HL-60/S4 (cell line): ENCODE data around the gene RNPEPL1.
"Not testable (repeated sequence)": the region's sequence is repeated elsewhere in the genome, so short reads cannot be mapped to it uniquely, and the experiment has no call there.

ENCODE experiments used
- in situ Hi-C: fragments of 300-500 bp; cut with MboI; formaldehyde crosslinking; loops from 2 replicates; pipeline ENCODE4 v1.14.3; 2022; ENCODE audit warnings: low sequenced_read_pairs

The RNPEPL1 gene, protein sequence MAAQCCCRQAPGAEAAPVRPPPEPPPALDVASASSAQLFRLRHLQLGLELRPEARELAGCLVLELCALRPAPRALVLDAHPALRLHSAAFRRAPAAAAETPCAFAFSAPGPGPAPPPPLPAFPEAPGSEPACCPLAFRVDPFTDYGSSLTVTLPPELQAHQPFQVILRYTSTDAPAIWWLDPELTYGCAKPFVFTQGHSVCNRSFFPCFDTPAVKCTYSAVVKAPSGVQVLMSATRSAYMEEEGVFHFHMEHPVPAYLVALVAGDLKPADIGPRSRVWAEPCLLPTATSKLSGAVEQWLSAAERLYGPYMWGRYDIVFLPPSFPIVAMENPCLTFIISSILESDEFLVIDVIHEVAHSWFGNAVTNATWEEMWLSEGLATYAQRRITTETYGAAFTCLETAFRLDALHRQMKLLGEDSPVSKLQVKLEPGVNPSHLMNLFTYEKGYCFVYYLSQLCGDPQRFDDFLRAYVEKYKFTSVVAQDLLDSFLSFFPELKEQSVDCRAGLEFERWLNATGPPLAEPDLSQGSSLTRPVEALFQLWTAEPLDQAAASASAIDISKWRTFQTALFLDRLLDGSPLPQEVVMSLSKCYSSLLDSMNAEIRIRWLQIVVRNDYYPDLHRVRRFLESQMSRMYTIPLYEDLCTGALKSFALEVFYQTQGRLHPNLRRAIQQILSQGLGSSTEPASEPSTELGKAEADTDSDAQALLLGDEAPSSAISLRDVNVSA

DNA sequence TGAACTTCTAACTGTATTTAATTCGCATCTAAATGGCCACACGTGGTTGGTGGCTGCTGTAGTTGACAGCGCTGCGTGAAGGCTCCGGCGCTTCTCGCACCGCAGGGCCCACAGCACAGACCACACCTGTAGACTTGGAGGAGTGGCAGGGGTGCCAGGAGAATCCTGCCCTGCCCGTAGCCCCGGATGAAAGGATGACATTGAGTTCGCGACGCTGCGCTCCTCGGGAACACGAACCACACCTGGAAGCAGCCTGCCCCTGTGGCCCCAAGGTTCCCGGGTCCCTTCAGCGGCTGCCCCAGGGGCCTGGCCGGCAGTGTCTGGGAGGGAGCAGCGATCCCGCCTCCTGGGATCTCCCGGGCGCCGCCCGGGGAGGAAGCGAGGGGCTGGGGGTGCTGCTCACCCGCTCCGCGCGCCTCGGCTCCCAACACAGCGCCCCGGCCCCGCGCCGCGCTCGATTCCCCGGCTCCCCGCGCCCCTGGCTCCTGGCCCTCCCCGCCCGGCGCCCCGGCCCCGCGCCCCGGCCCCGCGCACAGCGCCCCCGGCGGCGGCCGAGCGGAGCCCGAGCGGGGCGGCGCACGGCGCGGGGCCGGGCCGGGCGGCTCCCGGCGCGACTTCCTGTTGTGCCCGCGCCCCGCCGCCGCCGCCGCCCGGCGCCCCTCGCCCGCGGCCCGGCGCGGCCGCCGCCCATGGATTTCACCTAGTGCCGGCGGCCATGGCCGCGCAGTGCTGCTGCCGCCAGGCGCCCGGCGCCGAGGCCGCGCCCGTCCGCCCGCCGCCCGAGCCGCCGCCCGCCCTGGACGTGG lies at the start of gene RNPEPL1:
TSS of gene RNPEPL1 (plus strand) at position 613 of the 806 bp plus-strand sequence. CDS start at position 716, 103 bp downstream.
- in situ Hi-C loops = no loop called here

DNA sequence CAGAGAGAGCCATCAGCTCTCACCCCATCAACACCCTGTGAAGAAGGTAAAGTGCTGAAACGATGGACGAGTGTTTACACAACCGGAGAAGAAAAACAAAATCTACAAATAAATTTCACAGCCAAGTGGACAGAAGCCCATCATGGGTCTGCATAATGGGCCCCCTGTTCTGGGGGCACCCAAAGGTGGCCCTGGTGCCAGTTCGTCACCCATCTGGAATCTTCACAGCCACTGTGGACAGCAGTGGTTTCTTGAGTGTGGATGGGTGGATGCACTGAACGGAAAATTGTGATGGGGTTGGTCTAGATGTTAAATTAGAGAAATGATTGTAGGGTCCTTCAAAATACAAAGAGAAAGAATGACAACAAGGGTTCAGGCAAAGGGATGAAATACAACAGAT lies 49.3 kb upstream of the RNPEPL1 start:
- in situ Hi-C loops = no loop called here

DNA sequence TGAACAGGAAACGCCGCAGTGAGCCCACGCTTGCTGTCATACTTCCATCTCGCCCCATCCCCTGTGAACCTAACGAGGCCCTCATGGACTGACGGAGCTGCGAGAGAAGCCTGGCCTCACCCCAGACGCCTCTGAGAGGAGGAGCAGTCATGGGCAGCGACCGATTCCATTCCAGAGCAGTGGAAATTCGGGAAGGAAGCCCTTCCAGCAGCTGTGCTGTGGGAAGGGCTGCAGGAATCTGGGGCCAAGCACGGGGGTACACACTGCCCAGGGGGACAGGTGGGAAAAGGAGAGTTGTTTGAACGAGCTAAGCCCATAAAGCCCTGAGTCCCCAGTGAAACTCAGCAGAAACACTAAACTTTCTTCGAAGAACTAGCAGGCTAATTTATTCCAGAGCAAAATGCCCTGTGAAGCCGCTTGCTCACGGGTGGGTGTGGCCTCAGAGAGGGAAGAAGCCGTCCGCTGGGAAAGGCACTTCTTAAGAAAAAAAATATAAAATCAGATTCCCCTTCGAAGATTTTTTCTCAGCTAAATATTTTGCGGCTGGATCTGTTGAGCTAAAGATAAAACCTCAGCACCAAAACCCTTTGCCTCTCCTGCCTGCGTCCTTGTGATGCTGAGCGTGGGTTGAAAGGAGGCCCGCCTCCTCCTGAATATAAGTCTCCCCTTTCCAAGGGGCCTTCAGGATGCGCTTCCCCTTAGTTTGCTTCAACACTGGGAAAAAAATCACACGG lies 48.7 kb upstream of the RNPEPL1 start:
- in situ Hi-C loops = no loop called here

DNA sequence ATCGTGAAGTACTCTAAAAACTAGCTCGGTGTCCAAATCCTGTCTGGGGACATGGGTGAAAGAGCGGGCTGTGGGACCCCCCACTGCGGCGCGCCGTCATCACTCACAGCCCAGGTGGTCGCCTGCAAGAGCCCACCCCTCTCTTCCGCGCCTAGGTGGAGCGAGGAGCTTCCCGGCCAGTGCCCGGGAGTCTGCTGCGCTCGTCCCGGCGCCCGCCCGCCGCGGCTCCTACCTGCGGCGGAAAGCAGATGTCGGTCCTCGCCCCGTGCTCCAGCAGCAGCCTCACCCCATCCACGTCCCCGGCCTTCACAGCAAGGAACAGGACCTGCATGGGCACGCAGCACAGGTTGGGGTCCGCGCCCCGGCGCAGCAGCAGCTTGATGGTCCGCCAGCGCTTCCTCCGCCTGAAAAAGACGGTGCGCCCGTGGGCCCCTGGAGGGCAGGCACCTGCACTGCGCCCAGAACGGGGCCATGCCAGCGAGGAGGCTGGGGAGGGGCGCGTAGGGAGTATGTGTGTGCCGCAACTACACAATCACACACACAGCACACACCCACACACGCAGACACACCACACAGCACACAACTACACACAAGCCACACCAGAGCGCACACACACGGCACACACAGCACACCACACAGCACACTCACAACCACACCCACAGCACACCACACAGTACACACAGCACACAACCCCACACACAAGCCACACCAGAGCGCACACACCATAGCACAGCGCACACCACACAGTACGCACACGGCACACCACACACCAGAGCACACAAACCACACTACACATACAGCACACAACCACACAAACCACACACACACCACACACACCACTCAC lies 47.9 kb upstream of the RNPEPL1 start:
- in situ Hi-C loops = no loop called here

DNA sequence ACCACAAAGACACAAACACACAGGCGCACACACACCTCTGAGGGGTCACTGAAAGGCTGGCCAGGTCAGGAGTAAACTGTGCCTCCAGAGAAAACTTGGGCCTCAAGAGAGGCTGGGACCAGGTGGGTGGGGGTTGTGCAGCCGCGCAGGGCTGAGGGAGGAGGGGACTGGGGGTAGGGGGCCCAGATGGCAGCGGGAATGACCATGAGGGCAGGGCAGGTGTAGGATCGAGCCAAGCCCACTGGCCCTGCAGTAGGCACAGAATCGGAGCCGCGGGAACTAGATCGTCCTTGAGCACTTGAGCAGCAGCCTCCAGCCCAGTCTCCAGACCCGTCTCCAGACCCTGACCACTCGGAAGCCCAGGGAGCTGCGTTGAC lies 47.3 kb upstream of the RNPEPL1 start:
- in situ Hi-C loops = no loop called here

DNA sequence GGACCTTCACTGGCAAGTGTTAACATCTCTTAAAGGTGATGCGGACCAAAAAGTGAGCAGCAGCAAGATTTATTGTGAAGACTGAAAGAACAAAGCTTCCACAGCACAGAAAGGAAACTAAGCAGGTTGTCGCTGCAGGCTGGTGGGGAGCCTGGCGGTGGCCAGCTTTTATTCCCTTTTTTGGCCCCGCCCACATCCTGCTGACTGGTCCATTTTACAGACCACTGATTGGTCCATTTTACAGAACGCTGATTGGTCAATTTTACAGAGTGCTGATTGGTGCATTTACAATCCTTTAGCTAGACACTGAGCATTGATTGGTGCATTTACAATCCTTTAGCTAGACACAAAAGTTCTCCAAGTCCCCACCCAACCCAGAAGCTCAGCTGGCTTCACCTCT lies 46.4 kb upstream of the RNPEPL1 start:
- in situ Hi-C loops = not testable (repeated sequence)

DNA sequence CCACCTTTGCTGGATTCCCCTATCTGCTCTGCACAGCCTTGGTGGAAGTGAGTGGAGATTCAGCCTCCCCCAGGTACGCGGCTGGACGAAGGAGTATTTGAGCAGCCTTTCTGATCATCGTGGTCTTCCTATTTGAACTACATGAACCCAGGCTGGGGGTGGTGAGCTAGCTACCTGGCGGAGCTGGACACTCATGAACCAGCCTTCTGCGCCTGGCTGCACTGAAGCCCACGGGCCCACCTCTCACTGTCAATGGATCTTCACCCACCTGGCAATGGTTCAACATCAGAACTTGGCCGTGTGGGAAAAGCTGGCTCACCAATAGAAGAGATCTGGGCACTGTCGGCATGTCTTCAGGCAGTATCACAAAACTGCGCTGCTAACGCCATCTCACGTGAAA lies 45.9 kb upstream of the RNPEPL1 start:
- in situ Hi-C loops = no loop called here

DNA sequence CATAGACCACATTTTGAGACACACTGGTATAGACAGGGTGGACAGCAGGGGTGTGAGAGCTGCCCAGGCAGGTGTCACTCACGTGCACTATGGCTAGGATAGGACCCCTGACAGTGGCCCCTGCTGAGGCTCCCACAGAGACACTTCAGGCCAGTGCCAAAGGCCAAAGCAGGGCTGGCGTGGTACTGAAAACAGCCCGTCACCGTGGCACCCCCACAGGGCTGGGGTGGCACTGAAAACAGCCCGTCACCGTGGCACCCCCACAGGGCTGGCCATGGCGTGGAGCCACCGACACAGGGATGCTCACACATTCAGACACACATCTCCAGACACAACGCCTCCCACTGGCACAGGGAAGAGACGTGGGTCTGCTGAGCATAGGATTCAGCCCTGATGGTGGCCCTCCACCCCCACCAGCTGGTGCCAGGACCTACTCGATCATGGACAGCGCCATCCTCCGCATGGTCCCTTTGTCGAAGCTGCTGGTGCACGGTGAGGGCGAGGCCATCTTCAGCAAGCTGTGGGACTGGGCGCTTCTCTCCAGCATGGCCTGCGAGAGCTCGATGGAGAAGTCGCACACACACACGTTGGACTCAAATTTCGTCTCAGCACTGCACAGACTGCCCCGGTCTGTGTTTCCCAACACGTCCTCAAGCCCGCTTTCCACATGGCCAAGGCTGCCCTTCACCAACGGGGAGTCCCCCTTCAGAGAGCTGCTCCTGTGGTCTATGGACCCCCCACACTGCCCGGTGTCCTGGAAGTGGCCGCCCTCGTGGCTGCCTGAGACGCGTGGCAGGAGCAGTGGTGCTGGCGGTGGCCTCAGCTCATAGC lies 44.6 kb upstream of the RNPEPL1 start:
- in situ Hi-C loops = no loop called here

DNA sequence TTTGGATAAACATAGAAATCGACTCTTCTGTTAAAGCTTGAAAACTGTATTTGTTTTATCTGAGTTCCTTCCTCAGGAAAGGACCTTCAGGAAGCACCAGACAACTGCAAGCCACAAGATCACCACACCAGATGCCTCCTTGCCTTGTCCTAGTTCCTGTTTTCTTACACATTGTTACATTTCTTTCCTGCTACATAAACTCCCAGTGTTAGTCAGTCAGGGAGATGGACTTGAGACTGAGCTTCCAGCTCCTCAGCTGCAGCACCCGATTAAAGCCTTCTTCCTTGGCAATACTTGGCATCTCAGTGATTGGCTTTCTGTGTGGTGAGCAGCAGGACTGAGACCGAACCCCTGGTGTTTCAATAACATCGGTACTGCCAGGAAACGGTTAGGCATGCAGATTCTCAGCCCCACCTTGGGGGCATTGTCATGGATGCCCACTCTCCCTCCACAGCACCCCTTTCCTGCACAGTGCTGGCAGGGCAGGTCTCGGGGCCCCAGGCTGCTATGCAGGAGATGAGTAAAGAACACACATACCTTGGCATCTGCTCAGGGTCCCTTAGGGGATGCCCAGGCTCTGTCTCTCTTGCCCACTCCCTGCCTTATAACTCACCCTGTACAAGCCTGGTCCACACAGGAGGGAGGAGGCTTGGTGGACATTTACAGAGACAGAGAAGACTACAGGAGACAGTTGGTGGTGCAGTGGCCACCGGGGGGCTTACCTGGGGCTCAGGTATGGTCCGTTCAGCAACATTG lies 43.1 kb upstream of the RNPEPL1 start:
- in situ Hi-C loops = no loop called here

DNA sequence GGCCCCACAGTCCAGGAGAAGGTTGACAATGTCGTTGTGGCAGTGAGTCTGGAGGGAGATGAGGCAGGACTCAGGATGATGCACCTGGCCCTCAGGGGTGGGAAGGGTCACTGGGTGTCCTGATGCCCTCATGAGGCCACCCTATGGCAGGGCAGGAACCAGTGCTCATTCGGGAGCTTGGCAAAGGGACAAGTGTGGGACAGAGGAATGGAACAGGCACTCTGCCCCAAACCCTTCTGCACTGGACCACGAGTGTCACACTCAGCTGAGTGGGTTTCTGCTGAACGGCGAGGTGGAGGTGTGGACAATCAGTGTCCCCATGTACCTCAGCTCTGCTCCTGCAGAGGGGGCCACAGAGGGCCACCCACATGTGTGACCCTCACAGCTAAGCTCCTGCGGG lies 42.5 kb upstream of the RNPEPL1 start:
- in situ Hi-C loops = no loop called here

DNA sequence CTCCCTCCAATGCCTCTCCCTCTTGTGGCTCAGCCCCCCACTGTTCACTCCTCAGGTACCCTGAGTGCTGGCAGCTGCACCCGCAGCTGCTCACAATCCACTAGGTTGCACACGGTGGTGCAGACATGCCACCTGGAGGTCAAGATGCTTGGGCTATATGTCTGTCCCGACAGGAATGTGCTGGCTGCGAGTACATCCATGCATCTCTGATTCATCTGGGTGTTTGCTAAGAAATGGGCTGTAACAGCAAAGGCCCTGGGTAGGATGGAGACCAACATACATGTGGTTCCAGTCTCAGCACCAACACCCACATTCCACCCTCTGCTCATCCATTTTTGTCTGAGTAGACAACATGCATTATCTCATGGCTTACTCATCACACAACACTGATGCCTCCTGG lies 41.8 kb upstream of the RNPEPL1 start:
- in situ Hi-C loops = no loop called here

DNA sequence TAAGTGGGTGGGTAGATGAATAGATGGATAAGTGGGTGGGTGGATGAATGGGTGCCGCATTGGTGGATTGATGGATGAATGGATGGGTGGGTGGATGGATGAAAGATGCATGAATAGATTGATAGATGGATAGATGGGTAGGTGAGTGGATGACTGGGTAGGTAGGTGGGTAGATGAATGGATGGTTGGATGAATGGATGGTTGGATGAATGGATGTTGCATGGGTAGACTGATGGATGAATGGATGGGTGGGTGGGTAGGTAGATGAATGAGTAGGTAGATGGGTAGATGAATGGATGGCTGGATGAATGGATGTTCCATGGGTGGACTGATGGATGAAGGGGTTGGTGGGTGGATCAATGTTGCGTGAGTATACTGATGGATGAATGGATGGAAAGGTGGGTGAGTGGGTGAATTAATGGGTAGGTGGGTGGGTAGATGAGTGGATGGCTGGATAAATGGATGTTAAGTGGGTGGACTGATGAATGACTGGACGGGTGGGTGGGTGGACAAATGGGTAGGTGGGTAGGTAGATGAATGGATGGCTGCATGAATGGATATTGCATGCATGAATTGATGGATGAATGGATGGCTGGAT lies 41.0 kb upstream of the RNPEPL1 start:
- in situ Hi-C loops = no loop called here

DNA sequence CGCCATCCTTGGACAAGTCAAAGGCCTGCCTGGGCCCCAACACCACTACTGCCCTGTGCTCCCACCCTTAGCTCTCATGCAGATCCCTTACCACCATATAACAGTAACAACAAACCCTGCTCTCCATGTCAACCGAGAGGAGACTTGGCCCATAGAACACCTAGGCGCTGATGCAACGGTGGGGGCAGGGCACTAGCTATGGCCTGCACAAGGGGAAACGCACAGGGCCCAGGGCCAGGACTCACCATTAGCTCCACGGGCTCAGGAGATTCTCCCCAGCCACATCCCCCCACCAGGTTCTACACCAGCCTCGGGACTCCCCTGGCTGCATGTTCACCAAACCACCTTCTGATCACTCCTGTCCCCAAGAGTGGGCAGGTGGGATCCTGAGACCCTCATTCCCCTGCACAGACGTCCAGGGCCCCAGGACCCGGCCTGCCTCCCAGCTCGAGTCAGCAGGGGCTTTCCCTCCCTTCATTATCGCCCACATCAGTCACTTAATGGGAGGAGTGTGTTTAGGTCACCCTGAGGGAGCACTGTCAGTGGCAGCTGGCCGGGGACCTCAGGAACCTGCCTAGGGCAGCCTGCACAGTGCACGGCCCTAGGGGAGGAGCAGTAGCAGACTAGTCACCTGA lies 39.8 kb upstream of the RNPEPL1 start:
- in situ Hi-C loops = no loop called here

DNA sequence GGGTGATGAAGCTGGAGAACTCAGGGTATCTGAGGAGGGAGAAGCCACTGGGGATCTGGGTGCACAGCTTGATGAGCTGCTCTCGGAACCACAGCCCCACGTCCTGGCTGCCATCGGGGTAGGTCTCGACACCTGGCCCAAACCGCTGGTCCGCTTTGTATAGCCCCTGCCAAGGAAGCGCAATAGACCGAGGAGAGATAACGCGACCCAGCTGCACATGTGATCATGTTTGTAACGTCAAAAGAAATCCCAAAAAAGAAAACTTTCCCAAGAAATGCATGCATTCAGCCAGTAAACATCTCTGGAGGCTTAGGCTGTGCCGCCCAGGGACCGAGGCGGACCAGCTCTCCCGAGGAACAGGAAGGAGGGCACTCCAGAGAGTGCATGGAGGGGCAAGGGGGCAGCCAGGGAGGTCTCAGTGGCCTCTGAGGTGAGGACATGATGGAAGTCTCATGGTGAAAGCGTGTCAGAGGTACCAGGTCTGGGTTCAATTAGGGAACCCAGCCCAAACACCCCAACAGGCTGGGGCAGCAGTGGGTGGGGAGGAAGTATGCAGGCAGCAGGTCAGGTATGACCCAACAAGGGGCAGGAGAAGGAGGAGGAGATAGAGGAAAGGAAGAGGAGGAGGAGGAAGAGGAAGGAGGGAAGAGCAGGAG lies 38.8 kb upstream of the RNPEPL1 start:
- in situ Hi-C loops = no loop called here

DNA sequence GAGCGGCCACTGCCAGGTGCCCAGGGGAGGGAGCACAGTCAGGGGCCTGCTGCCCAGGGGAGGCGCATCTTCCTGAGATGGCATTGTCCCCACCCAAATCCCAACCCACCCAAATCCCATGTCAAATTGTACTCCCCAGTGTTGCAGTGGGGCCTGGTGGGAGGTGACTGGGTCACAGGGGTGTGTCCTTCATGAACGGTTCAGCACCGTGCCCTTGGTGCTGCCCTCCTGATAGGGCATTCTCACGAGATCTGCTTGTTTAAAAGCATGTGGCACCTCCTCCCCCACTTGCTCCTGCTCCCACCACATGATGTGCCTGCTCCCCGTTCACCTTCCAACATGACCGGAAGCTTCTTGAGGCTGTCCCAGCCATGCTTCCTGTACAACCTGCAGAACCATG lies 38.1 kb upstream of the RNPEPL1 start:
- in situ Hi-C loops = no loop called here

DNA sequence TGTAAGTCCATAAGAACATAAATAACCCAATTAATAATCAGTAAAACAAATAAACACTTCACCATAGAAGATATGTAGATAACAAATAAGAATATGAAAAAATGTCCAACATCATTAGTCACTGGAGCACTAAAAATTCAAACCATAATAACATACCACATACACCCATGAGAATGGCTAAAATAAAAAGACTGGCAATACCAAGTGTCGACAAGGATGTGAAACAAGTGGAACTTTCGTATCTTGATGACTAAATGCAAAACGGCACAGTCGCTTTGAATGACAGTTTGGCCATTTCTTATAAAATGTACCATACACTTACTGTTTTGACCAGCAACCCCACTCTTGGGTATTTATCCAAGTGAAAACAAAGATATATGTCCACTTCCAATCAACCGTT lies 37.2 kb upstream of the RNPEPL1 start:
- in situ Hi-C loops = no loop called here
